Measurements from ENCODE around the gene KPNA6. TPM values are rescaled to one million over a fixed set of nuclear protein-coding genes. Genes with fewer than 3 reads are reported as not detected.

Gene KPNA6
- total RNA-seq, 1 experiment from 2014 or later: 104 TPM

DNA sequence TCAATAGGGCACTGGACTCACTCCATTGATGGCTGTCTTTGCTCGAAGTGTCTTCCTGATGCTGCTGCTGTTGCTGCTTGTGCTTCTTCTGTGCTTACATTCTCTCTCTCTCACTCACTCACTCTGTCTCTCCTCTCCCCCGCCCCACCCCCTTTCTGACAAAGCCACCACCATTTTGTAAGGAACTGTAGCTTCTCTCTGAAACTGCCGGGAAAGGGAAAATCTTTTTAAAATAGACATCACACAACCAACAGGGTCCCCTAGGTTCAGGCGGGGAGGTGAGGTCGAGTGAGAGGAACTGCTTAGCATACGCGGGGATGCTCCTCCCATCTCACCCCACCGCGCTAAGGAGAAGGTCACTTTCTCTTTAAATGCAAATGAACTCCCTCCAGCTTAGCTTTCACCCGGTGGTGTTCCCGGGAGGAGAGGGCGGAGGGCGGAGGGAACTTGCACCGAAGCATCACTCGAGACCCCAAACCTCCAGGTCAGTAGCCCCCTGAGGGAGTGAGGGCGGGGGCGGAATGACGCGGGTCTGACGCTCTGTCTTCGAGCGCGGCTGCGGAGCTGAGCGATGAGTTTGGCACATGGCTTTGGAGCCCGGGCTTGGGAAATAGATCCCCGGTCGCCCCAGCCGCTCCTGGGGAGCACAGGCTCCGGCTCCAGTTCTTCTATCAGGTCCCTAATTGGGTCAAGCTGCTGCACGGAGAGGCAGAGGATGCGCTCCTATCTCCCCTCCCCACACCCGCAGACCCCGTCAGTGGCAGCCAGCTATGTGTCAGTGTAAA lies 92.6 kb downstream of the KPNA6 start, which contains the start of gene CCDC28B (continued):
- TF ChIP-seq, protein P1, sequence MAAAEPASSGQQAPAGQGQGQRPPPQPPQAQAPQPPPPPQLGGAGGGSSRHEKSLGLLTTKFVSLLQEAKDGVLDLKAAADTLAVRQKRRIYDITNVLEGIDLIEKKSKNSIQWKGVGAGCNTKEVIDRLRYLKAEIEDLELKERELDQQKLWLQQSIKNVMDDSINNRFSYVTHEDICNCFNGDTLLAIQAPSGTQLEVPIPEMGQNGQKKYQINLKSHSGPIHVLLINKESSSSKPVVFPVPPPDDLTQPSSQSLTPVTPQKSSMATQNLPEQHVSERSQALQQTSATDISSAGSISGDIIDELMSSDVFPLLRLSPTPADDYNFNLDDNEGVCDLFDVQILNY (CRISPR knock-in tag; IDR thresholded peaks at IDR 0.05): 0 out of 2 replicates have a peak, but pooled peaks have one; percentile 36
- 0 out of 2 replicates have a peak, but pooled peaks have one; percentile 64 for TF ChIP-seq ZNF416 (CRISPR knock-in tag; IDR thresholded peaks at IDR 0.05)
- TF ChIP-seq TCF7 (CRISPR knock-in tag; IDR thresholded peaks at IDR 0.05; ENCODE audit: low read depth): no peak
- TF ChIP-seq, protein P2, sequence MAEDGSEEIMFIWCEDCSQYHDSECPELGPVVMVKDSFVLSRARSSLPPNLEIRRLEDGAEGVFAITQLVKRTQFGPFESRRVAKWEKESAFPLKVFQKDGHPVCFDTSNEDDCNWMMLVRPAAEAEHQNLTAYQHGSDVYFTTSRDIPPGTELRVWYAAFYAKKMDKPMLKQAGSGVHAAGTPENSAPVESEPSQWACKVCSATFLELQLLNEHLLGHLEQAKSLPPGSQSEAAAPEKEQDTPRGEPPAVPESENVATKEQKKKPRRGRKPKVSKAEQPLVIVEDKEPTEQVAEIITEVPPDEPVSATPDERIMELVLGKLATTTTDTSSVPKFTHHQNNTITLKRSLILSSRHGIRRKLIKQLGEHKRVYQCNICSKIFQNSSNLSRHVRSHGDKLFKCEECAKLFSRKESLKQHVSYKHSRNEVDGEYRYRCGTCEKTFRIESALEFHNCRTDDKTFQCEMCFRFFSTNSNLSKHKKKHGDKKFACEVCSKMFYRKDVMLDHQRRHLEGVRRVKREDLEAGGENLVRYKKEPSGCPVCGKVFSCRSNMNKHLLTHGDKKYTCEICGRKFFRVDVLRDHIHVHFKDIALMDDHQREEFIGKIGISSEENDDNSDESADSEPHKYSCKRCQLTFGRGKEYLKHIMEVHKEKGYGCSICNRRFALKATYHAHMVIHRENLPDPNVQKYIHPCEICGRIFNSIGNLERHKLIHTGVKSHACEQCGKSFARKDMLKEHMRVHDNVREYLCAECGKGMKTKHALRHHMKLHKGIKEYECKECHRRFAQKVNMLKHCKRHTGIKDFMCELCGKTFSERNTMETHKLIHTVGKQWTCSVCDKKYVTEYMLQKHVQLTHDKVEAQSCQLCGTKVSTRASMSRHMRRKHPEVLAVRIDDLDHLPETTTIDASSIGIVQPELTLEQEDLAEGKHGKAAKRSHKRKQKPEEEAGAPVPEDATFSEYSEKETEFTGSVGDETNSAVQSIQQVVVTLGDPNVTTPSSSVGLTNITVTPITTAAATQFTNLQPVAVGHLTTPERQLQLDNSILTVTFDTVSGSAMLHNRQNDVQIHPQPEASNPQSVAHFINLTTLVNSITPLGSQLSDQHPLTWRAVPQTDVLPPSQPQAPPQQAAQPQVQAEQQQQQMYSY (CRISPR knock-in tag; IDR thresholded peaks at IDR 0.05): peak; percentile 92
- TF ChIP-seq, protein P3, sequence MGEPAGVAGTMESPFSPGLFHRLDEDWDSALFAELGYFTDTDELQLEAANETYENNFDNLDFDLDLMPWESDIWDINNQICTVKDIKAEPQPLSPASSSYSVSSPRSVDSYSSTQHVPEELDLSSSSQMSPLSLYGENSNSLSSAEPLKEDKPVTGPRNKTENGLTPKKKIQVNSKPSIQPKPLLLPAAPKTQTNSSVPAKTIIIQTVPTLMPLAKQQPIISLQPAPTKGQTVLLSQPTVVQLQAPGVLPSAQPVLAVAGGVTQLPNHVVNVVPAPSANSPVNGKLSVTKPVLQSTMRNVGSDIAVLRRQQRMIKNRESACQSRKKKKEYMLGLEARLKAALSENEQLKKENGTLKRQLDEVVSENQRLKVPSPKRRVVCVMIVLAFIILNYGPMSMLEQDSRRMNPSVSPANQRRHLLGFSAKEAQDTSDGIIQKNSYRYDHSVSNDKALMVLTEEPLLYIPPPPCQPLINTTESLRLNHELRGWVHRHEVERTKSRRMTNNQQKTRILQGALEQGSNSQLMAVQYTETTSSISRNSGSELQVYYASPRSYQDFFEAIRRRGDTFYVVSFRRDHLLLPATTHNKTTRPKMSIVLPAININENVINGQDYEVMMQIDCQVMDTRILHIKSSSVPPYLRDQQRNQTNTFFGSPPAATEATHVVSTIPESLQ (CRISPR knock-in tag; IDR thresholded peaks at IDR 0.05): no peak
- peak; percentile 67; the same call in 1 of the 2 replicates for TF ChIP-seq FOXP1 (CRISPR knock-in tag; IDR thresholded peaks at IDR 0.05; ENCODE audit: borderline replicate concordance)
- TF ChIP-seq, protein P4, sequence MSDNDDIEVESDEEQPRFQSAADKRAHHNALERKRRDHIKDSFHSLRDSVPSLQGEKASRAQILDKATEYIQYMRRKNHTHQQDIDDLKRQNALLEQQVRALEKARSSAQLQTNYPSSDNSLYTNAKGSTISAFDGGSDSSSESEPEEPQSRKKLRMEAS (CRISPR knock-in tag; IDR thresholded peaks at IDR 0.05): peak; percentile 76

DNA sequence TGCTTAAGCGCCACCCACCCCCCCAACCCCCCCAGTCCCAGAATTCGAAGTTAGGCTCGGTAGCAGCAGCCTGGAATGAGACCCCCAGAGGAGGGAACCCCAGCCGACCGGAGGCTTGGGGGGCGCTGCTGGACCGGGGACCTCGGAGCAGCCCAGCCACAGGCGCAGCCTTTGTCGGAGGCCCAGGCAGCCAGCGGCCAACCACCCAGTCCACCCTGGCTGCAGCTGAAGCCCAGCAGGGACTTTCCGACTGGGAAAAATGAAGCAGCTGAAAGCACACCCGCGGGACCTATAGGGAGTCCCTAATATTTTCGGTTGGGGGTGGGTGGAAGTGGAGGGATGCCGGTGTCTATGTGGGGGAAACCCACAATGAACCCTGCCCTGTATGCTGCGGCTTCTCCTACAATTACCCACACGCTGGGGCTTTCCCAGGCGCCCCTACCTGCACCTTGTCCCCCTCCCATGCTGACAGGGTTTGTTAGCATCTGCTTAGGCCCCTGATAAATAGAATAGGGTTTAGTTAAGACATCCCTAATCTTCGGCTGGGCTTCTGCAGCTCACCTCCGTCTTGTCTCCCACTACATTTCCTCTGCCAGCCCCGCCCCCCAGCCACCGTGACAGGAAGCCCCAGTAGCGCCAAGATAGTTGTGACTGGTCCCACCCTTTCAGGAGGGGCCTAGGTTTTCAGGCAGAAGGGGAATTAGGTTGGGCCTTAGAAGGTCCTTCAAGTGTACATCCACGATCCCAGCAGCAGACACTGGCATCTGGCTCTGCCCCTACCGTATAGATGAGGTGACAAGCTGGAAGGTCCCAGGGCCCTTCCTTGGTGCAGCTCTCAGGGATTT lies 93.4 kb downstream of the KPNA6 start:
- ATAC-seq: peak; percentile 27
- H3K4me1 Mint-ChIP-seq: peaks cover 42% of the 10 kb centered on the region

More for the DNA sequence above, 93.4 kb downstream of the KPNA6 start:
- H3K9me3 Mint-ChIP-seq: no peaks in the 10 kb centered on the region
- H3K36me3 Mint-ChIP-seq: peaks cover 17% of the 10 kb centered on the region
- H3K27me3 Mint-ChIP-seq (ENCODE audit: low read depth): peaks cover 8% of the 10 kb centered on the region
- TF ChIP-seq, protein P5, sequence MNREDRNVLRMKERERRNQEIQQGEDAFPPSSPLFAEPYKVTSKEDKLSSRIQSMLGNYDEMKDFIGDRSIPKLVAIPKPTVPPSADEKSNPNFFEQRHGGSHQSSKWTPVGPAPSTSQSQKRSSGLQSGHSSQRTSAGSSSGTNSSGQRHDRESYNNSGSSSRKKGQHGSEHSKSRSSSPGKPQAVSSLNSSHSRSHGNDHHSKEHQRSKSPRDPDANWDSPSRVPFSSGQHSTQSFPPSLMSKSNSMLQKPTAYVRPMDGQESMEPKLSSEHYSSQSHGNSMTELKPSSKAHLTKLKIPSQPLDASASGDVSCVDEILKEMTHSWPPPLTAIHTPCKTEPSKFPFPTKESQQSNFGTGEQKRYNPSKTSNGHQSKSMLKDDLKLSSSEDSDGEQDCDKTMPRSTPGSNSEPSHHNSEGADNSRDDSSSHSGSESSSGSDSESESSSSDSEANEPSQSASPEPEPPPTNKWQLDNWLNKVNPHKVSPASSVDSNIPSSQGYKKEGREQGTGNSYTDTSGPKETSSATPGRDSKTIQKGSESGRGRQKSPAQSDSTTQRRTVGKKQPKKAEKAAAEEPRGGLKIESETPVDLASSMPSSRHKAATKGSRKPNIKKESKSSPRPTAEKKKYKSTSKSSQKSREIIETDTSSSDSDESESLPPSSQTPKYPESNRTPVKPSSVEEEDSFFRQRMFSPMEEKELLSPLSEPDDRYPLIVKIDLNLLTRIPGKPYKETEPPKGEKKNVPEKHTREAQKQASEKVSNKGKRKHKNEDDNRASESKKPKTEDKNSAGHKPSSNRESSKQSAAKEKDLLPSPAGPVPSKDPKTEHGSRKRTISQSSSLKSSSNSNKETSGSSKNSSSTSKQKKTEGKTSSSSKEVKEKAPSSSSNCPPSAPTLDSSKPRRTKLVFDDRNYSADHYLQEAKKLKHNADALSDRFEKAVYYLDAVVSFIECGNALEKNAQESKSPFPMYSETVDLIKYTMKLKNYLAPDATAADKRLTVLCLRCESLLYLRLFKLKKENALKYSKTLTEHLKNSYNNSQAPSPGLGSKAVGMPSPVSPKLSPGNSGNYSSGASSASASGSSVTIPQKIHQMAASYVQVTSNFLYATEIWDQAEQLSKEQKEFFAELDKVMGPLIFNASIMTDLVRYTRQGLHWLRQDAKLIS (CRISPR knock-in tag; IDR thresholded peaks at IDR 0.05; ENCODE audit: borderline replicate concordance): no peak
- TF ChIP-seq ZNF263 (CRISPR knock-in tag; IDR thresholded peaks at IDR 0.05; ENCODE audit: low read depth): 0 out of 2 replicates have a peak, but pooled peaks have one; percentile 13
- H3K4me3 Mint-ChIP-seq: peak overlapping the region; percentile 84
- ChIA-PET POLR2A (interaction anchor here (0.6 to 2.8 kb wide), 7 partner anchors 14 to 236 kb away, joined by 3 to 11 read pairs (median 6); partner anchors contain the start of genes KPNA6, TMEM39B and TXLNA), CTCF (interaction anchor here (0.6 to 3.5 kb wide), 9 partner anchors 10 to 128 kb away, joined by 3 to 27 read pairs (median 6); partner anchors contain the start of genes TMEM39B and TXLNA)
- H3K27ac Mint-ChIP-seq: 0 out of 2 replicates have a peak overlapping the region, but pooled peaks have one; percentile 53
- peak; percentile 61 for DNase-seq (ENCODE audit: low spot score)

All from WTC11 (cell line).